Measurements from ENCODE around the gene APOO.
A peak's percentile ranks its signal among the peaks of the same experiment; 100 is the strongest.
"Not testable (repeated sequence)": the region's sequence is repeated elsewhere in the genome, so short reads cannot be mapped to it uniquely, and the experiment has no call there.

The APOO gene

DNA sequence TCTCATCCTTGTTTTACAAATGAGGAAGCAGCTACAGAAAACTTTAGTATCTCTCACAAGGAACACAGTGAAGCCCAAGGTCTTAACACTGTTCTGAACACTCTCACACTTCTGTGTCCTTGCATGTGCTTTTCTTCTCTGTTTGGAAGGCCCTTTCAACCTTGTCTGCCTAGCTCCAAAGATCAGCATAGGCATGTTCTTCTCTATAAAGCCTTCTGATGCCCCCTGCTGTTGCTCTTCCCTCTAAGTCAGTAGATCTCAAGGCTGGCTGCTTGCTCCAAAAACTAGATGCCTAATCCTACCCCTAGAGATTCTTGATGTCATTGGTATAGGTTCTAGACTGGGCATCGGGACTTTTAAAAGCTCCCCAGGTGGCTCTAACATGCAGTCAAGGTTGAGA lies 5.9 kb downstream of the APOO start:
- peak in 1 of 4 experiments; percentile 14 for DNase-seq

- DNase-seq: no peak
Measured at GRCh38 chrX:23901060-23901459, 6.7 kb downstream of the APOO start.

- no peak for DNase-seq
Measured at GRCh38 chrX:23900220-23900797, 7.4 kb downstream of the APOO start.

DNA sequence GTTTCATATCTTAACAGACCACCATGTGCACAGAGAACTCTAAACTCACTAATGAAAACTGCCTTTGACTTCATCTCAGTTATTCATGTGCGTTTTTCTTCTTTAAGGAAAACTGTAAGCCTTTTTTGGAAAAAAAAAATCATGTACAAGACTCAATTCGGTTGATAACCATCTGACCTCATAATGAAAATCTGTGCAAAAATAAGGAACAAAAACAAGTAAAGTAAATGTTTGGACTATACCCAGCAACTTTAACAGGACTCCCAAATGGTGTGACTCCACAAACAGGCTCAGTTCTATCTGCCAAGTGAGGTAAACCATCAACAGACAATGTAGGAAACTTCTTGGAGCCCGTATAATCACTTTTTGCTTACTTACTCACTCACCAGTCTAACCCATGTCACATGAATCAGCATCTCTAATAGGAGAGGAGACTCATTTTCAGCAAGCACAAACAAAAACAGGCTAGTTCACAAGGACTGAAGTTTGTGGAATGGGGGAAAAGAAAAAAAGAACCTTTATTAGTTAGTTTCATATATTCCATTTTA lies 9.3 kb downstream of the APOO start:
- no peak for DNase-seq

DNA sequence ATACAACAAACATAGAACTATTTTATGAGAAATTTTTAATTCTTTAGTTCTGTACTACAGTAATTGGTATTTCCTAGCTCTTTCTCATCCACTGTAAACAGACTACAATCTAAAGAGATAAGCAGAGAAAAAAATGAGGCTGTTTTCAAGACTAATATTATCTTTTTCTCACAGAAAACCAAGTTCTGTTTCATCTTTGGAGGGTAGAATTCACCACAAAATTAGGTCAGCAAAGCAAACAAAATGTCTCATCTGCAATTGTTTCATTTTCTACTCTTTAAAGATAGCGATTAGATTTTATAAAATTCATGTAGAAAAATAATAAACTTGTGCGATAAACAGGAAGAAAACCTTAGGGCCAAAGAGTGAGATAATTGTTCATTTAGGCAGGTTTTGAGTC lies 10.8 kb downstream of the APOO start:
- no peak for DNase-seq

DNA sequence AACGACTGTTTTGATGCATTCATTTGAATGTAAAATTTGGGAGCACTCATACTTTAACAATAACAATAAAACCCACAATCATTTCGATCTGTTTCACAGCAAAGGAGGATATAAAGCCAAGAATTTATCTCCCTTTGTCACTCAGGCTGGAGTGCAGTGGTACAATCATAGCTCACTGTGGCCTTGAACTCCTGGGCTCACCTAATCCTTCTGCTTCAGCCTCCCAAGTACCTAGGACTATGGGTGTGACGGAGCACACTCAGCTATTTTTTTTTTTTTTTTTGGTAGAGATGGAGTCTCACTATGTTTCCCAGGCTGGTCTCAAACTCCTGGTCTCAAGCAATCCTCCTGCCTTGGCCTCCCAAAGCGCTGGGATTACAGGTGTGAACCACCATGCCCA lies 11.2 kb downstream of the APOO start:
- DNase-seq: not testable (repeated sequence)

GRCh38 chrX:23894993-23895392 lies 12.7 kb downstream of the APOO start:
- DNase-seq: not testable (repeated sequence)

DNA sequence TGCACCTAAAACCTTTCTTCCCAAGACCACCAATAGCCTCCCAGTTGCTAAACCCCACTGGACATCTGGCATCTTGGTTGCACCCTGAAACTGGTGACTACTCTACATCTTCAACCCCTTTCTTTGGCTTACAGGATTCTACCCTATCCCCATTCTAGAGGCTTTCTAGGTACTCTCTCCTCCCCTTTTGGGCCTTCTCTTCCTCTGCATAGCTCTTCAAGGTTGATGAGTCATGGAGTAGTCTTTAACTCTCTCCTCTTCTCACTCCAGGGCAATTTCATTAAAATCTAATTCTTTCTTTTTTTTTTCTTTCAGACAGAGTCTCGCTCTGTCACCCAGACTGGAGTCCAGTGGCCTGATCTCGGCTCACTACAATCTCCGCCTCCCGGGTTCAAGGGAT lies 16.8 kb downstream of the APOO start:
- DNase-seq: no peak

DNA sequence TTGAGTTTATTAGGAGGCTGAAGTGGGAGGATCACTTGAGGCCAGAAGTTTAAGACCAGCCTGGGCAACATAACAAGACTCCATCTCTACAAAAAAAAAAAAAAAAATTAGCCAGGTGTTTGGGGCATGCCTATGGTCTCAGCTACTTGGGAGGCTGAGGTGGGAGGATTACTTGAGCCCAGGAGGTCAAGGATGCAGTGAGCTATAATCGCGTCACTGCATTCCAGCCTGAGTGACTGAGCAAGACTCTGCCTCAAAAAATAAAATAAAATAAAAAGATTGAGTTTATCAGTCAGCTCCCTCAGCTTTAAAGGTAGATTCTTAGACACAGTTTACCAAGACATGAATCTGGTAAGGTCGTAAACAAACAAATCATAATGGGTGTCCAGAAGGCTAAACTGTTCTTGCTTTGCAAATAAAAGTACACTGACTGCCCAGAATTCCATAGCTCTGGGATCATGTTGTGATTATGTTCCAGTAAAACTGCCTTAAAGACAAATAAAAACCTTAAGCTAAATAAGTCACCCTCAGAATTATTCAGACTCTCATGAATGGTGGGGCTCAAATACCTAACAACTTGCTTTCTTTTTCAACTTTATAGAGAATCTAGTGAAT lies 18.7 kb downstream of the APOO start:
- no peak for DNase-seq

GRCh38 chrX:23887918-23888317 lies 19.8 kb downstream of the APOO start:
- no peak for DNase-seq

- DNase-seq: no peak
Measured at GRCh38 chrX:23887451-23887850, 20.3 kb downstream of the APOO start.

DNA sequence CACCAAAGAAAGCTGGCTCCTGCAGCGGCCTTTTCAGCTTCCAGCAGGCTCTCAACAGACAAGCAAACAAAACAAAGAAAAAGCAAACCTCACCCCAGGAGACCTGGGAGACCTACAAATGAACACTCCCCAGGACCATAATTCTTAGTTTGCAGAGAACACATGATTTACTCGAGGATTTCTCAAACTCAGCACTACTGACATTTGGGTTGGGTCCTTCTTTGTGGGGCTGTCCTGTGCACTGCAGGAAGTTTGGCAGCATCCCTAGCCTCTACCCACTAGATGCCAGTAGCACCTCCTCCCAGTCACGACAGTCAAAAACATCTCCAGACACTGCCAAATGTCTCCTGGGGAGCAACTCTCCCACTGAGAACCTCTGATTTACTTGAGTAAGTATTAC lies 21.9 kb downstream of the APOO start:
- DNase-seq: no peak

DNA sequence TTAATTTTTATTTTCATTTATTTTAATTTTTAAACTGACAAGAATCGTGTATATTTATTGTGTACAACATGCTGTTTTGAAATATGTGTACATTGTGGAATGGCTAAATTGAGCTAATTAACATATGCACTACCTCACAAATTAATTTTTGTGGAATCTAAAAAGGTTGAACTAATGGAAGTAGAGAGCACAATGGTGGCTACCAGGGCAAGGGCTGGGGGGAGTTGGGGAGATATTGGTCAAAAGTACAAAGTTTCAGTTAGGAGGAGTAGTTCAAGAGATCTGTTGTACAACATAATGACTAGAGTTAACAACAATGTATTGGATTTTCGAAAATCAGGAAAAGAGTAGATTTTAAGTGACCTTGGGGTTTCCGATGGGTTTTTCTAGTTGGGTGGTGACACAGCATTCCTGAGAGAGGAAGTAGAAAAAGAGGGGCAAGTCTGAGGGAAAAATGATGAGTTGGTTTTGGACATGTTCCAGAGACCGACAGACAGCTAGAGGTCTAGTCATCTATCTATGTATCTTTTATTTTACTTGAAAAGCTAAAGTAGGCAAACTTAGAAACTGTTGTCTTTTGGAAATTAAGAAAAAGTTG lies 23.2 kb downstream of the APOO start:
- no peak for DNase-seq

- DNase-seq: no peak
Measured at GRCh38 chrX:23883737-23884354, 23.9 kb downstream of the APOO start.

- DNase-seq: no peak
Measured at GRCh38 chrX:23879380-23880090, 28.2 kb downstream of the APOO start.

GRCh38 chrX:23871905-23872546 lies 35.7 kb downstream of the APOO start:
- DNase-seq: no peak

DNA sequence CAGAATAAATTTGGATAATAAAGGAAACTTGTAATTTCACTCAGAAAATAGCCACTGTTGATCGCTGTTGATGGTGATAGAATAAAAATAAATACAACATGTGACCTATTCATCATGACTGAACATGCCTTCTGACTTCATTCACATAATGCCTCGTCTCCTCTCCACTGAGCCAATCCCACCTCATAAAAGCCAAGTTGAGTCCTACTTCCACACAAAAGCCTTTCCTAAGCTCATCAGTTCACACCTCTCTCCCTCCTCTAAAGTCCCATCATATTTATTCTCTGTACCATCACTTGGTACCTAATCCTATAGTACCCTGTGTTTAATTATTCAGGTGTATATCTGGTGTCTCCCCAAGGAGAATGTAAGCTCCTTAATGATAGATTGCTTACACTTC lies 37.7 kb downstream of the APOO start:
- DNase-seq: no peak

GRCh38 chrX:23864742-23865326 lies 42.9 kb downstream of the APOO start:
- DNase-seq: no peak

- DNase-seq: not testable (repeated sequence)
Measured at GRCh38 chrX:23861952-23862351, 45.8 kb downstream of the APOO start.

GRCh38 chrX:23861215-23861896 lies 46.4 kb downstream of the APOO start:
- no peak for DNase-seq

- DNase-seq: not testable (repeated sequence)
Measured at GRCh38 chrX:23859238-23859637, 48.5 kb downstream of the APOO start.

- no peak for DNase-seq
Measured at GRCh38 chrX:23857935-23858334, 49.8 kb downstream of the APOO start.

Data from activated CD4-positive, CD25-positive, alpha-beta regulatory T cell (primary cell).